ENCODE results near the gene ARL13B.

- TF ChIP-seq TAF1 (IDR thresholded peaks at IDR 0.05; ENCODE audit: low read depth, low read length) = no peak
- no peak for TF ChIP-seq POLR2AphosphoS5 (IDR thresholded peaks at IDR 0.05; ENCODE audit: low read depth, low read length)
- TF ChIP-seq POLR2A (IDR thresholded peaks at IDR 0.05; ENCODE audit: low read depth, low read length) = no peak
- TF ChIP-seq SPI1 (IDR thresholded peaks at IDR 0.05; ENCODE audit: low read depth, low read length) = no peak
Measured at GRCh38 chr3:94095111-94095510, 115.2 kb downstream of the ARL13B start.
